ENCODE data around the gene CCDC85B.
A peak's percentile ranks its signal among the peaks of the same experiment; 100 is the strongest.

The CCDC85B gene

DNA sequence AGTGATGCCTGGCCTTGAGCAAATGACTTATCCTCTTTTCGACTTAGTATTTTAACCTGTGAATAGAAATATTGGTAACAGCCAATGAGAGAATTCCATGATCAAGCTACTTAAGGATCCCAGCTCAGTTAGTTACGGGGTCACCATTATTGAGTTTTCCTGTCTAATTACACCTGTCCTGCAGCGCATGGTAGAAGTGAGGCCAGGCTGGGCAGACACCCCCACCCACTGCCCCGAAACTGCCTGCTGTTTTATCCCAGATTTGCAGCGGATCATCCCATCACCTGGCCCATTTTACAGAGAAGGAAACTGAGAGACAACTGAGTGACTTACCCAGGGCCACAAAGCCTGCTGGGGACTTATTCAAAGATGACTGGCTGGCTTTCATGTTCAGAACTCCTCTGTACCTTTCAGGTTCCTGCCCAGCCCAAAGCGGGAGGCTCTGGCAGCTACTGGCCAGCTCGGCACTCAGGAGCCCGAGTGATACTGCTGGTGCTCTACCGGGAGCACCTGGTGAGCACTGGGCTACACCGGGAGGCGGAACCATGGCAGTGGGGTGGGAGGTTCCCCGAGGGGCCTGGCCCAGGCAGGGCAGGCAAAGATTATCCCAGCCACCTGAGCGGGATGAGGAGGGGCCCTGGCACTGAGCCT, 28.8 kb upstream of the CCDC85B start:
- peak overlapping the region; percentile 92 for H3K4me3 ChIP-seq (ENCODE audit: low read length)
- TF ChIP-seq CTCF (IDR thresholded peaks at IDR 0.05; ENCODE audit: insufficient read depth, low read depth, low read length, missing control alignments) = no peak
- DNase-seq (ENCODE audit: low read depth) = no peak

DNA sequence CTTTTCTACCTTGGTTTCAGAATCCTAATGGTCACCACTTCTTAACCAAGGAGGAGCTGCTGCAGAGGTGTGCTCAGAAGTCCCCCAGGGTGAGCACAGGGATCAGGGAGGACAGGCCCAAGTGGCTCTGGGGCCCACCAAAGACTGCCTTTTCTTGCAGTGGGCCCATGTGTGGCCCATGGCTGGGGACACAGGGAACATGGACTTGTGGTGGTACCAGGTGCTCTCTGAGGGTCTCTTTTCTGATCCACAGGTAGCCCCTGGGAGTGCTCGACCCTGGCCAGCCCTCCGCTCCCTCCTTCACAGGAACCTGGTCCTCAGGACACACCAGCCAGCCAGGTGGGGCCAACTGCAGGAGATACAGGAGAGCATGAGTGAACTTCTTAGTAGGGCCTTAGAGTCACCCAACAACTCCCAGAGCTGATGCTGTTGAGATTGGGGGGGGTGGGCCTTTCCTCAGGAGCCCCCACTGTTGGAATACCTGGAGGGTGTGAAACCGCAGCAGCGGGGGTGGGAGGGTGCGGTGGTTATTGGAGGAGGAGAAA, 28.2 kb upstream of the CCDC85B start:
- no peak for DNase-seq (ENCODE audit: low read depth)
- H3K4me3 ChIP-seq (ENCODE audit: low read length) = no peak overlapping the region

DNA sequence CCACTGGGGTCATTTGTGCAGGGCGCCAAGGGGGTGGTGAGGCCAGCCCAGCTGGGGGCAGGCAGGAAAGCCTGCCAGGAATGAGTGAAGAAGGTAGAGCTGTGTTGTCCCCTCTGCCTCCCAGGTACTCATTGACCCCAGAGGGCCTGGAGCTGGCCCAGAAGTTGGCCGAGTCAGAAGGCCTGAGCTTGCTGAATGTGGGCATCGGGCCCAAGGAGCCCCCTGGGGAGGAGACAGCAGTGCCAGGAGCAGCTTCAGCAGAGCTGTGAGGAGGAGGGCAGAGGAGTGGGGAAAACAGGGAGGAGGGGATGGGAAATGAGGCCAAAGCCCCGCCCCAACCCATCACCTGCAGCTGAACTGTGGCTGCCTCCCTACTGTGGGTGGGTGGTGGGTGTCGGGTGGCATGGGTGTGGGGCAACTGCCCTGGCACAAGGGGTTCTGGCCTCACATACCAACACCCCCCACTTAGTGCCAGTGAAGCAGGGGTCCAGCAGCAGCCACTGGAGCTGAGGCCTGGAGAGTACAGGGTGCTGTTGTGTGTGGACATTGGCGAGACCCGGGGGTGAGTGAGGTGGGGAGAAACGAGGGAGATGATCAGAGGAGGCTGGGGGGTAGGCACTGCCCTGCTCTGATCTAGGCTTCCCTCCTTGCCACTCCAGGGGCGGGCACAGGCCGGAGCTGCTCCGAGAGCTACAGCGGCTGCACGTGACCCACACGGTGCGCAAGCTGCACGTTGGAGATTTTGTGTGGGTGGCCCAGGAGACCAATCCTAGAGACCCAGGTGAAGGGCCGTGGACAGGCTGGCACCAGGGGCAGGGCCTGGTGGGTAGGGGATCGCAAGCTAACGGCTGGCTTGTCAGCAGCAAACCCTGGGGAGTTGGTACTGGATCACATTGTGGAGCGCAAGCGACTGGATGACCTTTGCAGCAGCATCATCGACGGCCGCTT, 27.3 kb upstream of the CCDC85B start:
- no peak for DNase-seq (ENCODE audit: low read depth)
- TF ChIP-seq CTCF (IDR thresholded peaks at IDR 0.05; ENCODE audit: insufficient read depth, low read depth, low read length, missing control alignments) = no peak
- no peak overlapping the region for H3K4me3 ChIP-seq (ENCODE audit: low read length)

More for the DNA sequence above, 28.2 kb upstream of the CCDC85B start:
- no peak for TF ChIP-seq CTCF (IDR thresholded peaks at IDR 0.05; ENCODE audit: insufficient read depth, low read depth, low read length, missing control alignments)

DNA sequence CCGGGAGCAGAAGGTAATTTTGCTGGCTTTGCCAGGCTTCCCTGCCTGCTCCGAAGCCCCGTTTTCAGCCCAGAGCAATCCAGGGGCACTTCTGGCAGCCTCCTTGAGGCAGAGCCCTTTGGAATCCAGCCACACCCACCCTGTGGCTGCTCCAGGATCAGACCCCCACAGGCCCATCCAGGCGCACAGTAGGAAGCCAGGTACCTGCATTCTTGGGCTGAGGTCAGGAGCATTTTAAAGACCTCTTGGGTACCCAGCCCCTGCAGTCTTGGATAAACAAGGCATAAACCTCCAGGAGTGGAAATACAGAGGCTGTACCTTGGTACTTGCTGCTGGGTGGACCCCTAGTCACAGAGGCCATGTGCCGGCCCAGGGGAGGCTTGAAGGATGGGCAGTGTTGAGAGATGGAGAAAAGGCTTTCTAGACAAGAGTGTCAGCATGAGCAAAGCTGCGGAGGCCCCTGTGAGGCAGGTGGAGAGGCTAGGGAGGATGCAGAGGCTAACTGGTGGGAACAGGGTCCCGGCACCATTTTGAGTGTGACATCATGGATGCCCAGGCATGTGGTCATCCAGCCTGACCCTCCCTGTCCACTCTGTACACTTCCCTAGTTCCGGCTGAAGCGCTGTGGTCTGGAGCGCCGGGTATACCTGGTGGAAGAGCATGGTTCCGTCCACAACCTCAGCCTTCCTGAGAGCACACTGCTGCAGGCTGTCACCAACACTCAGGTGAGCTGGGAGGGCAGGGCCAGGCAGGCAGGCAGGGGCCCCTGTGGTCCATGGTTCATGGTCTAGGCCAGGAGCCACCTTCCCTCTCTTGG, 26.4 kb upstream of the CCDC85B start:
- no peak overlapping the region for H3K4me3 ChIP-seq (ENCODE audit: low read length)
- DNase-seq (ENCODE audit: low read depth) = no peak
- no peak for TF ChIP-seq CTCF (IDR thresholded peaks at IDR 0.05; ENCODE audit: insufficient read depth, low read depth, low read length, missing control alignments)

- DNase-seq (ENCODE audit: low read depth) = no peak
- no peak overlapping the region for H3K4me3 ChIP-seq (ENCODE audit: low read length)
- no peak for TF ChIP-seq CTCF (IDR thresholded peaks at IDR 0.05; ENCODE audit: insufficient read depth, low read depth, low read length, missing control alignments)
Observed at GRCh38 chr11:65864706-65865471, 25.6 kb upstream of the CCDC85B start.

All from epithelial cell of esophagus (primary cell).